IMR-90 (cell line): Measurements from ENCODE around the gene RIPK3. TPM values are rescaled to one million over a fixed set of nuclear protein-coding genes. Genes with fewer than 3 reads are reported as not detected.
A peak's percentile ranks its signal among the peaks of the same experiment; 100 is the strongest.

Experiments used
- ATAC-seq: fragments of 200-7000 bp; cut with Tn5 transposase; 2 replicates; pipeline ENCODE4 v1.9.1; 2020; ENCODE audit warnings: low read depth, mild to moderate bottlenecking, moderate library complexity
- BruUV-seq: library from RNA; stranded (reverse); fragments of 400-500 nt; replicated peaks from 2 replicates; lab custom pipeline; 2021; lab: Mats Ljungman, UMichigan
- CTCF ChIA-PET: fragments of 300-600 bp; formaldehyde crosslinking; extraction: SDS; loops from one replicate; lab custom pipeline; 2021; ENCODE audit warnings: antibody characterized with exemption; lab: Yijun Ruan, JAX
- POLR2A ChIA-PET: fragments of 300-600 bp; sonication (Branson Sonifier 250); formaldehyde crosslinking; loops from one replicate; lab custom pipeline; 2022; ENCODE audit warnings: antibody characterized with exemption; ENCODE audit not compliant: unreplicated experiment; lab: Charles Lee
- DNase-seq: peaks from one replicate; pipeline ENCODE4 v3.0.0; 2013
- H2AFZ ChIP-seq: replicated peaks from 2 replicates; pipeline ENCODE3; 2013; ENCODE audit warnings: low read length, mild to moderate bottlenecking; ENCODE audit not compliant: poor library complexity
- H2AK5ac ChIP-seq: 2 replicates; pipeline ENCODE4 v1.6.1; 2013; ENCODE audit warnings: low read depth, low read length, inconsistent platforms
- H2AK9ac ChIP-seq: replicated peaks from 2 replicates; pipeline ENCODE3; 2013; ENCODE audit warnings: mild to moderate bottlenecking, low read depth, low read length, moderate library complexity; ENCODE audit not compliant: poor library complexity
- H2BK120ac ChIP-seq: 2 replicates; pipeline ENCODE4 v1.6.1; 2013; ENCODE audit warnings: low read depth, low read length, inconsistent platforms
- H2BK15ac ChIP-seq: 3 replicates; pipeline ENCODE4 v1.6.1; 2013; ENCODE audit warnings: low read depth, low read length, inconsistent platforms
- H2BK20ac ChIP-seq: 2 replicates; pipeline ENCODE4 v1.6.1; 2013; ENCODE audit warnings: low read depth, mild to moderate bottlenecking, inconsistent platforms, low read length, moderate library complexity
- H2BK5ac ChIP-seq: 2 replicates; pipeline ENCODE4 v1.6.1; 2013; ENCODE audit warnings: mild to moderate bottlenecking, low read depth, low read length, inconsistent platforms; ENCODE audit not compliant: poor library complexity, severe bottlenecking
- H3K14ac ChIP-seq: replicated peaks from 2 replicates; pipeline ENCODE4 v1.6.1; 2013; ENCODE audit warnings: low read depth, low read length, inconsistent platforms
- H3K18ac ChIP-seq: 2 replicates; pipeline ENCODE4 v1.6.1; 2013; ENCODE audit warnings: low read depth, low read length, control low read depth
- H3K23ac ChIP-seq: 2 replicates; pipeline ENCODE4 v1.6.1; 2013; ENCODE audit warnings: low read depth, low read length, inconsistent platforms
- H3K27ac ChIP-seq: 2 replicates; pipeline ENCODE4 v1.5.1; 2013; ENCODE audit warnings: mild to moderate bottlenecking, control low read depth, low read length; ENCODE audit not compliant: insufficient read depth
- H3K27me3 ChIP-seq: 2 replicates; pipeline ENCODE4 v1.6.1; 2013; ENCODE audit warnings: low read length; ENCODE audit not compliant: control insufficient read depth, insufficient read depth
- H3K36me3 ChIP-seq: 2 replicates; pipeline ENCODE4 v1.6.1; 2013; ENCODE audit warnings: low read length, mixed read lengths; ENCODE audit not compliant: control insufficient read depth, insufficient read depth
- H3K4ac ChIP-seq: 2 replicates; pipeline ENCODE4 v1.6.1; 2013; ENCODE audit warnings: low read depth, low read length, inconsistent platforms
- H3K4me1 ChIP-seq: 2 replicates; pipeline ENCODE4 v1.6.1; 2013; ENCODE audit warnings: low read length, mixed read lengths; ENCODE audit not compliant: control insufficient read depth, insufficient read depth
- H3K4me2 ChIP-seq: 2 replicates; pipeline ENCODE4 v1.6.1; 2013; ENCODE audit warnings: low read depth, mild to moderate bottlenecking, control low read depth, low read length, moderate library complexity
- H3K4me3 ChIP-seq: 2 replicates; pipeline ENCODE4 v1.5.1; 2013; ENCODE audit warnings: low read depth, mild to moderate bottlenecking, control low read depth, low read length, moderate library complexity; ENCODE audit not compliant: insufficient read depth
- H3K56ac ChIP-seq: 2 replicates; pipeline ENCODE4 v1.6.1; 2013; ENCODE audit warnings: low read length, inconsistent platforms; ENCODE audit not compliant: insufficient read depth; ENCODE audit errors: extremely low read depth
- H3K79me1 ChIP-seq, 2 experiments: 2 replicates each; pipeline ENCODE4 v1.6.1; 2013; ENCODE audit warnings: low read length in 2 of 2, inconsistent platforms in 1 of 2, low read depth in 1 of 2
- H3K9ac ChIP-seq: 2 replicates; pipeline ENCODE4 v1.6.1; 2013; ENCODE audit warnings: low read depth, low read length, control low read depth
- H3K9me1 ChIP-seq: 2 replicates; pipeline ENCODE4 v1.6.1; 2013; ENCODE audit warnings: low read length, inconsistent platforms; ENCODE audit not compliant: insufficient read depth
- H3K9me3 ChIP-seq: 2 replicates; pipeline ENCODE4 v1.6.1; 2013; ENCODE audit warnings: low read length; ENCODE audit not compliant: control insufficient read depth, insufficient read depth
- H4K20me1 ChIP-seq: 2 replicates; pipeline ENCODE4 v1.6.1; 2013; ENCODE audit warnings: low read length, inconsistent platforms; ENCODE audit not compliant: insufficient read depth
- H4K5ac ChIP-seq: 2 replicates; pipeline ENCODE4 v1.6.1; 2013; ENCODE audit warnings: mild to moderate bottlenecking, low read depth, low read length, control low read depth
- H4K8ac ChIP-seq, 2 experiments: 2 replicates each; pipeline ENCODE4 v1.6.1; 2013; ENCODE audit warnings: low read depth in 2 of 2, low read length in 2 of 2, control low read depth in 1 of 2, inconsistent platforms in 1 of 2
- H4K91ac ChIP-seq: 2 replicates; pipeline ENCODE4 v1.6.1; 2013; ENCODE audit warnings: low read depth, low read length, inconsistent platforms; ENCODE audit not compliant: insufficient read depth
- BHLHE40 ChIP-seq: fragments of 150-350 bp; IDR thresholded peaks from 2 replicates; pipeline ENCODE4 v1.6.1; 2016; ENCODE audit warnings: mild to moderate bottlenecking, low read depth, low read length
- CHD1 ChIP-seq: IDR thresholded peaks from 2 replicates; pipeline ENCODE4 v1.6.1; 2012; ENCODE audit warnings: low read depth, low read length, improper control_type of control experiment
- WGBS, 2 experiments: methylation state at CpG; one replicate each; pipeline versions ENCODE4 v1.1.5 to v1.1.7; 2013; ENCODE audit warnings: missing lambda C conversion rate in 2 of 2; ENCODE audit not compliant: insufficient read length in 1 of 2; ENCODE audit errors: extremely low coverage in 2 of 2; 5-methylcytosine and 5-hydroxymethylcytosine counted together
- dilution Hi-C: fragments of 300-500 bp; cut with HindIII; formaldehyde crosslinking; loops from one replicate; pipeline ENCODE4 v1.14.3; 2018; ENCODE audit warnings: low sequenced_read_pairs; ENCODE audit not compliant: unreplicated experiment
- in situ Hi-C: fragments of 300-500 bp; cut with MboI; formaldehyde crosslinking; loops from 3 replicates; pipeline ENCODE4 v1.14.3; 2019; ENCODE audit warnings: low sequenced_read_pairs, inconsistent platforms, mixed read lengths
- intact Hi-C: fragments of 100-400 bp; cut with micrococcal nuclease; formaldehyde crosslinking; loops from 2 replicates; pipeline ENCODE4 v1.10.0; 2022
- polyA plus RNA-seq, 3 experiments: library from polyadenylated mRNA; depleted of rRNA; stranded (reverse); fragments of >200 nt; gene quantifications; 2 replicates each; pipeline ENCODE4 v1.2.3, GENCODE V29; 2012; ENCODE audit warnings: low replicate concordance in 1 of 3
- total RNA-seq: library from RNA; depleted of rRNA; stranded (reverse); fragments of >200 nt; gene quantifications from 2 replicates; pipeline ENCODE4 v1.2.3, GENCODE V29; 2012

The RIPK3 gene
- total and polyA plus RNA-seq, 2 of the 4 experiments (the other 2 are of a cell fraction): 0.09 TPM; not detected in 1

GRCh38 chr14:24369463-24369862, 29.7 kb upstream of the RIPK3 start:
- H3K79me1 ChIP-seq: peaks cover 6 to 28% of the 10 kb centered on the region in 2 experiments; a peak in 3 of 4 replicates
- H3K56ac ChIP-seq: peak overlapping the region; percentile 54; the same call in 1 of the 2 replicates
- peak overlapping the region; percentile 86 for H3K4me3 ChIP-seq
- H3K27me3 ChIP-seq: no peaks in the 10 kb centered on the region
- 0 out of 2 replicates have a peak overlapping the region, but pooled peaks have one; percentile 86 for H4K91ac ChIP-seq
- peak overlapping the region; percentile 1; the same call in 1 of the 2 replicates for H3K23ac ChIP-seq
- no peak overlapping the region for H3K18ac ChIP-seq
- intact Hi-C loops: no loop called here
- 0 out of 3 replicates have a peak overlapping the region, but pooled peaks have one; percentile 57 for H2BK15ac ChIP-seq
- H4K20me1 ChIP-seq: peaks cover 4% of the 10 kb centered on the region
- POLR2A ChIA-PET: no interaction called here
- 0 out of 2 replicates have a peak overlapping the region, but pooled peaks have one; percentile 76 for H3K14ac ChIP-seq
- peak overlapping the region; percentile 94; the same call in 1 of the 2 replicates for H3K9ac ChIP-seq
- CTCF ChIA-PET: no interaction called here
- H3K36me3 ChIP-seq: peaks cover 37% of the 10 kb centered on the region
- no peaks in the 10 kb centered on the region for H3K9me3 ChIP-seq
- peaks cover 12% of the 10 kb centered on the region for H3K4me1 ChIP-seq
- peak overlapping the region; percentile 64; the same call in 1 of the 2 replicates for H2BK120ac ChIP-seq
- no TSS peak for BruUV-seq
- H3K27ac ChIP-seq: peak overlapping the region; percentile 40; the same call in 1 of the 2 replicates
- in situ Hi-C loops: loop anchor here (10.0 kb wide), 1 partner anchor 65 kb away; no protein-coding TSS in a partner anchor
- peak overlapping the region; percentile 97 for H2AK9ac ChIP-seq
- peaks cover 9% of the 10 kb centered on the region for H3K9me1 ChIP-seq
- peak overlapping the region; percentile 89 for H3K4ac ChIP-seq
- dilution Hi-C loops: no loop called here
- TF ChIP-seq CHD1: no peak
- no peak for TF ChIP-seq BHLHE40
- H2AFZ ChIP-seq: peak overlapping the region; percentile 89
- no peak overlapping the region for H2BK20ac ChIP-seq
- ATAC-seq: no peak
- no peak overlapping the region for H2BK5ac ChIP-seq
- H4K8ac ChIP-seq: peak overlapping the region in 1 of 2 experiments; percentile 61; a peak in 1 of 4 replicates
- no peak for DNase-seq
- no peak overlapping the region for H4K5ac ChIP-seq
- peak overlapping the region; percentile 97; the same call in 1 of the 2 replicates for H2AK5ac ChIP-seq
- 80% methylated on average over 1 of the region's 20 CpGs; no CpG with 5 or more reads in 1 of the 2 experiments for WGBS, 2 experiments
- peak overlapping the region; percentile 60; the same call in 1 of the 2 replicates for H3K4me2 ChIP-seq
